ENCODE measurements around the gene TAF11L8. TPM values are rescaled to one million over a fixed set of nuclear protein-coding genes. Genes with fewer than 3 reads are reported as not detected.
"Not testable (repeated sequence)": the region's sequence is repeated elsewhere in the genome, so short reads cannot be mapped to it uniquely, and the experiment has no call there.

The TAF11L8 gene
- total RNA-seq, 4 donors from 2014 or later, result not detected

GRCh38 chr5:17614872-17615605, 24.3 kb upstream of the TAF11L8 start:
- no peaks in the 10 kb centered on the region for H3K4me1 ChIP-seq
- TF ChIP-seq CTCF (IDR thresholded peaks at IDR 0.05) (no peak), POLR2A (IDR thresholded peaks at IDR 0.05) (no peak), EP300 (IDR thresholded peaks at IDR 0.05) (no peak)
- no peaks in the 10 kb centered on the region for H3K9me3 ChIP-seq
- no peak overlapping the region for H3K4me3 ChIP-seq
- H3K27ac ChIP-seq, result no peak overlapping the region
- WGBS, 2 donors, result 91 to 97% methylated on average over 12 to 17 of the region's 17 CpGs
- DNase-seq (ENCODE audit: low spot score in 2 of 2), result no peak
- no peaks in the 10 kb centered on the region for H3K27me3 ChIP-seq
- H3K36me3 ChIP-seq, result no peaks in the 10 kb centered on the region

- not testable (repeated sequence) for DNase-seq (ENCODE audit: low spot score in 2 of 2); H3K4me1 ChIP-seq; H3K4me3 ChIP-seq; H3K36me3 ChIP-seq; H3K27ac ChIP-seq; H3K27me3 ChIP-seq; H3K9me3 ChIP-seq
- 47 to 77% methylated on average over 2 of the region's 2 CpGs for WGBS, 2 donors
Measured at GRCh38 chr5:17610092-17610491, 19.3 kb upstream of the TAF11L8 start, which contains the start of gene TAF11L12. Gene TAF11L12 (plus strand): TSS chr5:17610392.

- H3K9me3 ChIP-seq; H3K27ac ChIP-seq; DNase-seq (ENCODE audit: low spot score in 2 of 2); H3K4me3 ChIP-seq; H3K4me1 ChIP-seq; H3K36me3 ChIP-seq; H3K27me3 ChIP-seq: not testable (repeated sequence)
- WGBS, 2 donors, result 85 to 97% methylated on average over 4 of the region's 4 CpGs
Measured at GRCh38 chr5:17607461-17607860, 16.7 kb upstream of the TAF11L8 start.

GRCh38 chr5:17604951-17605350, 14.2 kb upstream of the TAF11L8 start:
- H3K27ac ChIP-seq, result no peak overlapping the region
- TF ChIP-seq POLR2A (IDR thresholded peaks at IDR 0.05) (no peak), EP300 (IDR thresholded peaks at IDR 0.05) (no peak), CTCF (IDR thresholded peaks at IDR 0.05) (no peak)
- no peaks in the 10 kb centered on the region for H3K36me3 ChIP-seq
- 92 to 93% methylated on average over 14 of the region's 14 CpGs for WGBS, 2 donors
- H3K4me1 ChIP-seq, result no peaks in the 10 kb centered on the region
- H3K27me3 ChIP-seq, result no peaks in the 10 kb centered on the region
- DNase-seq (ENCODE audit: low spot score in 2 of 2), result no peak
- H3K9me3 ChIP-seq, result peaks cover 0 to 3% (median 0%) of the 10 kb centered on the region in 4 donors
- no peak overlapping the region for H3K4me3 ChIP-seq

- H3K27me3 ChIP-seq; DNase-seq (ENCODE audit: low spot score in 2 of 2); H3K9me3 ChIP-seq; H3K36me3 ChIP-seq; H3K4me3 ChIP-seq; H3K27ac ChIP-seq; H3K4me1 ChIP-seq: not testable (repeated sequence)
- WGBS, 2 donors, result 57 to 60% methylated on average over 6 of the region's 6 CpGs
Measured at GRCh38 chr5:17603880-17604279, 13.1 kb upstream of the TAF11L8 start, which contains the start of gene TAF11L11. Gene TAF11L11 (plus strand): TSS chr5:17604183.

GRCh38 chr5:17597728-17598127, 7.0 kb upstream of the TAF11L8 start, which contains the start of gene TAF11L10:
Gene TAF11L10 (minus strand): TSS chr5:17597828.
- not testable (repeated sequence) for H3K4me1 ChIP-seq; H3K27me3 ChIP-seq; H3K36me3 ChIP-seq; DNase-seq (ENCODE audit: low spot score in 2 of 2); H3K4me3 ChIP-seq; H3K9me3 ChIP-seq; H3K27ac ChIP-seq
- WGBS, 2 donors, result no CpG with 5 or more reads among the region's 15 CpGs

GRCh38 chr5:17594255-17594654, 3.5 kb upstream of the TAF11L8 start, which contains the start of gene TAF11L9:
Gene TAF11L9 (minus strand): TSS chr5:17594394.
- H3K4me1 ChIP-seq; H3K9me3 ChIP-seq; DNase-seq (ENCODE audit: low spot score in 2 of 2); H3K36me3 ChIP-seq; H3K4me3 ChIP-seq; H3K27me3 ChIP-seq; H3K27ac ChIP-seq: not testable (repeated sequence)
- WGBS, 2 donors, result 91 to 96% methylated on average over 13 of the region's 15 CpGs

GRCh38 chr5:17585658-17586057, 5.1 kb downstream of the TAF11L8 start, which contains the start of gene TAF11L7:
Gene TAF11L7 (minus strand): TSS chr5:17585758.
- H3K9me3 ChIP-seq; H3K36me3 ChIP-seq; DNase-seq (ENCODE audit: low spot score in 2 of 2); H3K27ac ChIP-seq; H3K4me3 ChIP-seq; H3K4me1 ChIP-seq; H3K27me3 ChIP-seq: not testable (repeated sequence)
- no CpG with 5 or more reads among the region's 16 CpGs for WGBS, 2 donors

Small RNAs within 50 kb of the gene (small RNA-seq; reads per million reads assigned to genes)
- gene AC233724.3 (not detected), gene AC233724.6 (not detected), gene AC233724.7 (not detected)

Other genes with a start within 250 kb of the TAF11L8 start
- gene TAF11L2, start 92.7 kb downstream of the TAF11L8 start, total RNA-seq, result not detected
- gene TAF11L3, start 72.6 kb downstream of the TAF11L8 start, total RNA-seq, result not detected
- not detected for gene TAF11L4, start 69.2 kb downstream of the TAF11L8 start, total RNA-seq
- gene TAF11L5, start 65.7 kb downstream of the TAF11L8 start, total RNA-seq, result not detected
- not detected for gene TAF11L6, start 62.3 kb downstream of the TAF11L8 start, total RNA-seq
- not detected for gene TAF11L7, start 5.2 kb downstream of the TAF11L8 start, total RNA-seq
- gene TAF11L9, start 3.4 kb upstream of the TAF11L8 start, total RNA-seq, result not detected
- gene TAF11L10, start 6.9 kb upstream of the TAF11L8 start, total RNA-seq, result not detected
- gene TAF11L11, start 13.2 kb upstream of the TAF11L8 start, total RNA-seq, result not detected
- not detected for gene TAF11L12, start 19.4 kb upstream of the TAF11L8 start, total RNA-seq
- not detected for gene TAF11L13, start 41.1 kb upstream of the TAF11L8 start, total RNA-seq
- not detected for gene TAF11L14, start 43.5 kb upstream of the TAF11L8 start, total RNA-seq

Measured in tibial nerve (tissue), 4 donors.